ENCODE measurements around the gene AKAP1.

- TF ChIP-seq CTCF (IDR thresholded peaks at IDR 0.05) (no peak), POLR2A (IDR thresholded peaks at IDR 0.05) (no peak)
Observed at GRCh38 chr17:57106836-57107497, 21.9 kb downstream of the AKAP1 start.
